ENCODE results near the gene ZNF280D. TPM values are rescaled to one million over a fixed set of nuclear protein-coding genes. Genes with fewer than 3 reads are reported as not detected.

The ZNF280D gene
- total RNA-seq, 2 experiments from 2014 or later = 13.7 to 16.8 TPM

GRCh38 chr15:56690733-56691132, 42.6 kb downstream of the ZNF280D start:
- H3K4me3 Mint-ChIP-seq = no peak overlapping the region
- DNase-seq = no peak
- peaks cover 7% of the 10 kb centered on the region for H3K36me3 Mint-ChIP-seq (ENCODE audit: low read depth)
- H3K9me3 Mint-ChIP-seq = no peaks in the 10 kb centered on the region
- no peak overlapping the region for H3K27ac Mint-ChIP-seq
- intact Hi-C loops (cut with micrococcal nuclease) = no loop called here
- no peaks in the 10 kb centered on the region for H3K27me3 Mint-ChIP-seq (ENCODE audit: low read depth)
- no peaks in the 10 kb centered on the region for H3K4me1 Mint-ChIP-seq (ENCODE audit: low read depth)
- CTCF ChIA-PET = interaction anchor here (0.6 kb wide), 1 partner anchor 158 kb away, joined by 3 read pairs; no protein-coding TSS in a partner anchor

GRCh38 chr15:56683908-56684307, 49.4 kb downstream of the ZNF280D start:
- intact Hi-C loops (cut with micrococcal nuclease) = no loop called here
- DNase-seq = no peak
- Mint-ChIP-seq H3K36me3 (ENCODE audit: low read depth) (peaks cover 5% of the 10 kb centered on the region), H3K9me3 (no peaks in the 10 kb centered on the region), H3K4me3 (no peak overlapping the region), H3K27ac (no peak overlapping the region), H3K4me1 (ENCODE audit: low read depth) (no peaks in the 10 kb centered on the region), H3K27me3 (ENCODE audit: low read depth) (no peaks in the 10 kb centered on the region)
- CTCF ChIA-PET = no interaction called here

- CTCF ChIA-PET = interaction anchor here (1.0 kb wide), 1 partner anchor 22 kb away, joined by 4 read pairs; no protein-coding TSS in a partner anchor
- DNase-seq = no peak
- no peak overlapping the region for H3K27ac Mint-ChIP-seq
- H3K4me3 Mint-ChIP-seq = no peak overlapping the region
- H3K4me1 Mint-ChIP-seq (ENCODE audit: low read depth) = no peaks in the 10 kb centered on the region
- peaks cover 12% of the 10 kb centered on the region for H3K36me3 Mint-ChIP-seq (ENCODE audit: low read depth)
- no peaks in the 10 kb centered on the region for H3K27me3 Mint-ChIP-seq (ENCODE audit: low read depth)
- H3K9me3 Mint-ChIP-seq = no peaks in the 10 kb centered on the region
- intact Hi-C loops (cut with micrococcal nuclease) = no loop called here
Measured at GRCh38 chr15:56681113-56681512, 52.2 kb downstream of the ZNF280D start.

- no peaks in the 10 kb centered on the region for H3K27me3 Mint-ChIP-seq (ENCODE audit: low read depth)
- peaks cover 22% of the 10 kb centered on the region for H3K36me3 Mint-ChIP-seq (ENCODE audit: low read depth)
- DNase-seq = no peak
- intact Hi-C loops (cut with micrococcal nuclease) = no loop called here
- CTCF ChIA-PET = interaction anchor here (0.8 kb wide), 1 partner anchor 702 kb away, joined by 3 read pairs; no protein-coding TSS in a partner anchor
- no peak overlapping the region for H3K27ac Mint-ChIP-seq
- no peak overlapping the region for H3K4me3 Mint-ChIP-seq
- H3K9me3 Mint-ChIP-seq = no peaks in the 10 kb centered on the region
- H3K4me1 Mint-ChIP-seq (ENCODE audit: low read depth) = no peaks in the 10 kb centered on the region
Measured at GRCh38 chr15:56679225-56679624, 54.1 kb downstream of the ZNF280D start.

GRCh38 chr15:56678571-56678970, 54.7 kb downstream of the ZNF280D start:
- DNase-seq = no peak
- CTCF ChIA-PET = interaction anchor here (1.3 kb wide), 1 partner anchor 191 kb away, joined by 3 read pairs; no protein-coding TSS in a partner anchor
- H3K36me3 Mint-ChIP-seq (ENCODE audit: low read depth) = peaks cover 24% of the 10 kb centered on the region
- no peaks in the 10 kb centered on the region for H3K27me3 Mint-ChIP-seq (ENCODE audit: low read depth)
- H3K27ac Mint-ChIP-seq = no peak overlapping the region
- H3K9me3 Mint-ChIP-seq = no peaks in the 10 kb centered on the region
- intact Hi-C loops (cut with micrococcal nuclease) = no loop called here
- no peaks in the 10 kb centered on the region for H3K4me1 Mint-ChIP-seq (ENCODE audit: low read depth)
- H3K4me3 Mint-ChIP-seq = no peak overlapping the region

- Mint-ChIP-seq H3K4me3 (no peak overlapping the region), H3K27me3 (ENCODE audit: low read depth) (no peaks in the 10 kb centered on the region), H3K4me1 (ENCODE audit: low read depth) (no peaks in the 10 kb centered on the region), H3K9me3 (no peaks in the 10 kb centered on the region), H3K27ac (no peak overlapping the region), H3K36me3 (ENCODE audit: low read depth) (peaks cover 31% of the 10 kb centered on the region)
- intact Hi-C loops (cut with micrococcal nuclease) = no loop called here
- DNase-seq = no peak
- CTCF ChIA-PET = interaction anchor here (1.3 kb wide), 1 partner anchor 193 kb away, joined by 3 read pairs; no protein-coding TSS in a partner anchor
Measured at GRCh38 chr15:56677271-56677670, 56.0 kb downstream of the ZNF280D start.

- intact Hi-C loops (cut with micrococcal nuclease) = no loop called here
- Mint-ChIP-seq H3K36me3 (ENCODE audit: low read depth) (peaks cover 38% of the 10 kb centered on the region), H3K27me3 (ENCODE audit: low read depth) (no peaks in the 10 kb centered on the region), H3K4me1 (ENCODE audit: low read depth) (no peaks in the 10 kb centered on the region), H3K9me3 (no peaks in the 10 kb centered on the region), H3K4me3 (no peak overlapping the region), H3K27ac (no peak overlapping the region)
- CTCF ChIA-PET = no interaction called here
- DNase-seq = no peak
Measured at GRCh38 chr15:56675930-56676329, 57.4 kb downstream of the ZNF280D start.

GRCh38 chr15:56674857-56675256, 58.5 kb downstream of the ZNF280D start:
- H3K27ac Mint-ChIP-seq = no peak overlapping the region
- no peaks in the 10 kb centered on the region for H3K4me1 Mint-ChIP-seq (ENCODE audit: low read depth)
- no peak overlapping the region for H3K4me3 Mint-ChIP-seq
- no peak for DNase-seq
- H3K36me3 Mint-ChIP-seq (ENCODE audit: low read depth) = peaks cover 40% of the 10 kb centered on the region
- CTCF ChIA-PET = interaction anchor here (0.6 to 0.7 kb wide), 2 partner anchors 82 to 426 kb away, joined by 3 to 7 read pairs; no protein-coding TSS in a partner anchor
- no peaks in the 10 kb centered on the region for H3K27me3 Mint-ChIP-seq (ENCODE audit: low read depth)
- intact Hi-C loops (cut with micrococcal nuclease) = no loop called here
- H3K9me3 Mint-ChIP-seq = no peaks in the 10 kb centered on the region

- no peak overlapping the region for H3K27ac Mint-ChIP-seq
- CTCF ChIA-PET = no interaction called here
- no peaks in the 10 kb centered on the region for H3K27me3 Mint-ChIP-seq (ENCODE audit: low read depth)
- H3K9me3 Mint-ChIP-seq = no peaks in the 10 kb centered on the region
- intact Hi-C loops (cut with micrococcal nuclease) = no loop called here
- H3K36me3 Mint-ChIP-seq (ENCODE audit: low read depth) = peaks cover 38% of the 10 kb centered on the region
- no peak overlapping the region for H3K4me3 Mint-ChIP-seq
- no peak for DNase-seq
- H3K4me1 Mint-ChIP-seq (ENCODE audit: low read depth) = no peaks in the 10 kb centered on the region
Measured at GRCh38 chr15:56672721-56673120, 60.6 kb downstream of the ZNF280D start.

GRCh38 chr15:56667517-56667916, 65.8 kb downstream of the ZNF280D start:
- intact Hi-C loops (cut with micrococcal nuclease) = no loop called here
- peaks cover 37% of the 10 kb centered on the region for H3K36me3 Mint-ChIP-seq (ENCODE audit: low read depth)
- CTCF ChIA-PET = no interaction called here
- no peaks in the 10 kb centered on the region for H3K9me3 Mint-ChIP-seq
- H3K27ac Mint-ChIP-seq = no peak overlapping the region
- H3K27me3 Mint-ChIP-seq (ENCODE audit: low read depth) = no peaks in the 10 kb centered on the region
- no peak for DNase-seq
- no peak overlapping the region for H3K4me3 Mint-ChIP-seq
- H3K4me1 Mint-ChIP-seq (ENCODE audit: low read depth) = no peaks in the 10 kb centered on the region

- no peaks in the 10 kb centered on the region for H3K9me3 Mint-ChIP-seq
- intact Hi-C loops (cut with micrococcal nuclease) = no loop called here
- CTCF ChIA-PET = interaction anchor here (0.6 kb wide), 2 partner anchors 27 to 475 kb away, joined by 3 to 5 read pairs; no protein-coding TSS in a partner anchor
- no peak for DNase-seq
- peaks cover 31% of the 10 kb centered on the region for H3K36me3 Mint-ChIP-seq (ENCODE audit: low read depth)
- H3K27ac Mint-ChIP-seq = no peak overlapping the region
- H3K4me3 Mint-ChIP-seq = no peak overlapping the region
- no peaks in the 10 kb centered on the region for H3K4me1 Mint-ChIP-seq (ENCODE audit: low read depth)
- H3K27me3 Mint-ChIP-seq (ENCODE audit: low read depth) = no peaks in the 10 kb centered on the region
Measured at GRCh38 chr15:56660943-56661342, 72.4 kb downstream of the ZNF280D start.

- CTCF ChIA-PET = interaction anchor here (0.6 kb wide), 1 partner anchor 1023 kb away, joined by 4 read pairs; no protein-coding TSS in a partner anchor
- no peaks in the 10 kb centered on the region for H3K4me1 Mint-ChIP-seq (ENCODE audit: low read depth)
- H3K4me3 Mint-ChIP-seq = no peak overlapping the region
- H3K36me3 Mint-ChIP-seq (ENCODE audit: low read depth) = peaks cover 20% of the 10 kb centered on the region
- no peaks in the 10 kb centered on the region for H3K27me3 Mint-ChIP-seq (ENCODE audit: low read depth)
- intact Hi-C loops (cut with micrococcal nuclease) = no loop called here
- no peaks in the 10 kb centered on the region for H3K9me3 Mint-ChIP-seq
- H3K27ac Mint-ChIP-seq = no peak overlapping the region
- no peak for DNase-seq
Measured at GRCh38 chr15:56659197-56659596, 74.1 kb downstream of the ZNF280D start.

GRCh38 chr15:56654624-56655023, 78.7 kb downstream of the ZNF280D start:
- peaks cover 15% of the 10 kb centered on the region for H3K36me3 Mint-ChIP-seq (ENCODE audit: low read depth)
- no peaks in the 10 kb centered on the region for H3K27me3 Mint-ChIP-seq (ENCODE audit: low read depth)
- H3K27ac Mint-ChIP-seq = no peak overlapping the region
- intact Hi-C loops (cut with micrococcal nuclease) = no loop called here
- CTCF ChIA-PET = no interaction called here
- no peak overlapping the region for H3K4me3 Mint-ChIP-seq
- no peaks in the 10 kb centered on the region for H3K9me3 Mint-ChIP-seq
- H3K4me1 Mint-ChIP-seq (ENCODE audit: low read depth) = no peaks in the 10 kb centered on the region
- DNase-seq = no peak

Measured in activated naive CD4-positive, alpha-beta T cell treated with anti-CD3 and anti-CD28 coated beads for 36 hours (primary cell).